Mammary epithelial cell (primary cell): Measurements from ENCODE around the gene NMU.

Experiments used
- EZH2 ChIP-seq: IDR thresholded peaks from 2 replicates; pipeline ENCODE4 v1.6.1; 2012; ENCODE audit warnings: low read length, inconsistent platforms, borderline replicate concordance
- TF ChIP-seq, protein P1 (sequence below), 2 donors: IDR thresholded peaks in 1 of 2; conservative IDR thresholded peaks in 1 of 2; 2 replicates each; pipeline ENCODE4 v1.5.1; 2011 to 2012; ENCODE audit warnings: inconsistent platforms in 2 of 2, low read length in 2 of 2, mild to moderate bottlenecking in 2 of 2, control low read depth in 1 of 2, low read depth in 1 of 2; ENCODE audit not compliant: insufficient read depth in 1 of 2; ENCODE audit errors: extremely low read depth in 1 of 2

DNA sequence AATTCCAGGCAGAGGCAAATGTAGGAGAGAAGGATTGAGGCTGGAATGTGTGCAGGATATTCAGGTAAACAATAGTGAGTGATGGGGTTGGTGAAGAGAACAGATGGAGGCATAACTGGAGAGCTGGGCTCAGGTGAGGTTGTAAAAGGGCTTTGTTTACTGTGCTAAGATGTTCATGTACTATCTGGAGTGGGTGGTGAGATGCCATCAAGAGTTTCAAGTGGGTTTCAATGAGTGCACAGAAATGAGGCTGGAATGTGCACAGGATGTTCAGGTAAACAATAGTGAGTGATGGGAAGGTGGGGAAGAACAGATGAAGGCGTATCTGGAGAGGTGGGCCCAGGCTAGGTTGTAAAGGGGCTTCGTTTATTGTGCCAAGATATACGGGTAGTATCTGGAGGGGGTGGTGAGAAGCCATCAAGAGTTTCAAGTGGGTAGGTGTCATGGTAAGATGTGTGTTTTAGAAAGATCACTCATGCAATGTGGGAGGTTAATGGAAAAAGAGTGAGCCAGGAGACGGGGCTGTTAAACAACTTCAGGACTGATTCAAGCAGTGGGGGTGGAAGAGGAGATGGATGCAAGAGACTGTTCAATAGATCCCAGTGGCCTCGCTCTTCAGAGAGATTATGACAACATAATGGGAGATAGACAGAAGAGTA, 25.4 kb upstream of the NMU start:
- TF ChIP-seq, protein P1, sequence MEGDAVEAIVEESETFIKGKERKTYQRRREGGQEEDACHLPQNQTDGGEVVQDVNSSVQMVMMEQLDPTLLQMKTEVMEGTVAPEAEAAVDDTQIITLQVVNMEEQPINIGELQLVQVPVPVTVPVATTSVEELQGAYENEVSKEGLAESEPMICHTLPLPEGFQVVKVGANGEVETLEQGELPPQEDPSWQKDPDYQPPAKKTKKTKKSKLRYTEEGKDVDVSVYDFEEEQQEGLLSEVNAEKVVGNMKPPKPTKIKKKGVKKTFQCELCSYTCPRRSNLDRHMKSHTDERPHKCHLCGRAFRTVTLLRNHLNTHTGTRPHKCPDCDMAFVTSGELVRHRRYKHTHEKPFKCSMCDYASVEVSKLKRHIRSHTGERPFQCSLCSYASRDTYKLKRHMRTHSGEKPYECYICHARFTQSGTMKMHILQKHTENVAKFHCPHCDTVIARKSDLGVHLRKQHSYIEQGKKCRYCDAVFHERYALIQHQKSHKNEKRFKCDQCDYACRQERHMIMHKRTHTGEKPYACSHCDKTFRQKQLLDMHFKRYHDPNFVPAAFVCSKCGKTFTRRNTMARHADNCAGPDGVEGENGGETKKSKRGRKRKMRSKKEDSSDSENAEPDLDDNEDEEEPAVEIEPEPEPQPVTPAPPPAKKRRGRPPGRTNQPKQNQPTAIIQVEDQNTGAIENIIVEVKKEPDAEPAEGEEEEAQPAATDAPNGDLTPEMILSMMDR (conservative IDR thresholded peaks at IDR 0.05 in 1 of 2, IDR thresholded peaks at IDR 0.05 in 1 of 2; ENCODE audit: extremely low read depth in 1 of 2, insufficient read depth in 1 of 2, low read depth in 1 of 2, low read length in 2 of 2), result no peak
- TF ChIP-seq EZH2, result no peak
